Gastroesophageal sphincter (tissue), 4 donors: ENCODE data around the gene CCS. TPM values are rescaled to one million over a fixed set of nuclear protein-coding genes. Genes with fewer than 3 reads are reported as not detected.

Experiments
- ATAC-seq: fragments of 150-250 bp; one replicate; pipeline ENCODE4 v1.9.1; 2016; ENCODE audit warnings: mild to moderate bottlenecking, moderate library complexity
- H3K27ac ChIP-seq, 4 donors: fragments of 200-600 bp; sonication (generic) in 3 of 4; 1 replicate in 3 of 4; 2 replicates in 1 of 4; pipeline ENCODE4 v1.5.1; 2016 to 2019
- H3K27me3 ChIP-seq: fragments of 200-600 bp; sonication (generic); one replicate; pipeline ENCODE4 v1.5.1; 2019
- H3K36me3 ChIP-seq, 2 donors: fragments of 200-600 bp; sonication (generic); one replicate each; pipeline ENCODE4 v1.5.1; 2019; ENCODE audit warnings: control low read depth in 1 of 2
- H3K4me1 ChIP-seq, 3 donors: fragments of 200-600 bp; sonication (generic); 1 replicate in 2 of 3; 2 replicates in 1 of 3; pipeline ENCODE4 v1.5.1; 2016 to 2019; ENCODE audit warnings: control low read depth in 2 of 3
- H3K4me3 ChIP-seq, 2 donors: fragments of 200-600 bp; sonication (generic); one replicate each; pipeline ENCODE4 v1.5.1; 2019; ENCODE audit warnings: mild to moderate bottlenecking in 1 of 2, moderate library complexity in 1 of 2
- H3K9me3 ChIP-seq, 3 donors: fragments of 200-600 bp; sonication (generic); one replicate each; pipeline ENCODE4 v1.5.1; 2017 to 2019; ENCODE audit warnings: control low read depth in 2 of 3
- EP300 ChIP-seq: sonication (generic); formaldehyde crosslinking; IDR thresholded peaks from one replicate; pipeline ENCODE4 v1.6.1; 2017; ENCODE audit warnings: antibody characterized with exemption, mild to moderate bottlenecking
- POLR2A ChIP-seq, 2 donors: fragments of 450-650 bp; IDR thresholded peaks; one replicate each; pipeline ENCODE4 v1.6.1; 2017; ENCODE audit warnings: antibody characterized with exemption in 2 of 2, mild to moderate bottlenecking in 2 of 2, moderate library complexity in 1 of 2
- POLR2AphosphoS5 ChIP-seq: sonication (generic); formaldehyde crosslinking; IDR thresholded peaks from one replicate; pipeline ENCODE4 v1.6.1; 2017; ENCODE audit warnings: antibody characterized with exemption
- WGBS, 2 donors: methylation state at CpG; one replicate each; pipeline ENCODE4 v1.1.5; 2018; ENCODE audit warnings: low coverage in 1 of 2; 5-methylcytosine and 5-hydroxymethylcytosine counted together
- total RNA-seq, 4 donors: library from RNA; depleted of rRNA; stranded (reverse); fragments of >200 nt; gene quantifications; one replicate each; pipeline ENCODE4 v1.1.0, GENCODE V29; 2016
- TF ChIP-seq, protein P1 (sequence below), 4 experiments: fragments of 200-600 bp in 2 of 4; fragments of 450-650 bp in 2 of 4; sonication (generic) in 1 of 4; IDR thresholded peaks; one replicate each; pipeline ENCODE4 v1.5.1; 2017 to 2019; ENCODE audit warnings: antibody characterized with exemption in 4 of 4, mild to moderate bottlenecking in 2 of 4, moderate library complexity in 2 of 4

CCS gene
- total RNA-seq, 4 donors from 2014 or later = 28.1 to 41.7 (median 33.9) TPM

DNA sequence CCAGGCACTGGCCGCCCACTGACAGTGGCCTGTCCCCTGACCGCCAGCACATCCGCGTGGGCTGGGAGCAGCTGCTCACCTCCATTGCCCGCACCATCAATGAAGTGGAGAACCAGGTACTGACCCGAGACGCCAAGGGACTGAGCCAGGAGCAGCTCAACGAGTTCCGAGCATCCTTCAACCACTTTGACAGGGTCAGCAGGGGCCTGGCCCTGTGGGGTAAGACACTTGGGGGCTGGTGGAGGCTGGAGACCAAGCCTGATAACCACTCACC, 31.1 kb upstream of the CCS start:
- Histone ChIP-seq H3K4me3 (no peak overlapping the region), H3K9me3 (no peaks in the 10 kb centered on the region), H3K27me3 (peaks cover 9% of the 10 kb centered on the region), H3K27ac (no peak overlapping the region), H3K36me3 (peaks cover 0 to 42% of the 10 kb centered on the region in 2 donors), H3K4me1 (peaks cover 0 to 15% (median 6%) of the 10 kb centered on the region in 3 donors)
- TF ChIP-seq POLR2A (IDR thresholded peaks at IDR 0.05) (no peak), POLR2AphosphoS5 (no peak), EP300 (no peak)
- TF ChIP-seq, protein P1, sequence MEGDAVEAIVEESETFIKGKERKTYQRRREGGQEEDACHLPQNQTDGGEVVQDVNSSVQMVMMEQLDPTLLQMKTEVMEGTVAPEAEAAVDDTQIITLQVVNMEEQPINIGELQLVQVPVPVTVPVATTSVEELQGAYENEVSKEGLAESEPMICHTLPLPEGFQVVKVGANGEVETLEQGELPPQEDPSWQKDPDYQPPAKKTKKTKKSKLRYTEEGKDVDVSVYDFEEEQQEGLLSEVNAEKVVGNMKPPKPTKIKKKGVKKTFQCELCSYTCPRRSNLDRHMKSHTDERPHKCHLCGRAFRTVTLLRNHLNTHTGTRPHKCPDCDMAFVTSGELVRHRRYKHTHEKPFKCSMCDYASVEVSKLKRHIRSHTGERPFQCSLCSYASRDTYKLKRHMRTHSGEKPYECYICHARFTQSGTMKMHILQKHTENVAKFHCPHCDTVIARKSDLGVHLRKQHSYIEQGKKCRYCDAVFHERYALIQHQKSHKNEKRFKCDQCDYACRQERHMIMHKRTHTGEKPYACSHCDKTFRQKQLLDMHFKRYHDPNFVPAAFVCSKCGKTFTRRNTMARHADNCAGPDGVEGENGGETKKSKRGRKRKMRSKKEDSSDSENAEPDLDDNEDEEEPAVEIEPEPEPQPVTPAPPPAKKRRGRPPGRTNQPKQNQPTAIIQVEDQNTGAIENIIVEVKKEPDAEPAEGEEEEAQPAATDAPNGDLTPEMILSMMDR (IDR thresholded peaks at IDR 0.05) = no peak
- 100% methylated on average over 2 of the region's 9 CpGs; no CpG with 5 or more reads in 1 of the 2 donors for WGBS, 2 donors
- no peak for ATAC-seq

- Histone ChIP-seq H3K4me3 (no peak overlapping the region), H3K4me1 (peaks cover 0 to 18% (median 6%) of the 10 kb centered on the region in 3 donors), H3K9me3 (no peaks in the 10 kb centered on the region), H3K27ac (no peak overlapping the region), H3K36me3 (peaks cover 0 to 45% of the 10 kb centered on the region in 2 donors), H3K27me3 (peaks cover 6% of the 10 kb centered on the region)
- WGBS, 2 donors = 75 to 80% methylated on average over 1 to 2 of the region's 2 CpGs
- no peak for TF ChIP-seq POLR2A (IDR thresholded peaks at IDR 0.05)
- TF ChIP-seq EP300 = no peak
- TF ChIP-seq, protein P1 (IDR thresholded peaks at IDR 0.05) = no peak
- no peak for TF ChIP-seq POLR2AphosphoS5
- no peak for ATAC-seq
Measured at GRCh38 chr11:66562275-66562674, 30.7 kb upstream of the CCS start.

GRCh38 chr11:66562907-66563583, 29.9 kb upstream of the CCS start:
- no peaks in the 10 kb centered on the region for H3K27me3 ChIP-seq
- H3K27ac ChIP-seq = no peak overlapping the region
- peaks cover 0 to 46% of the 10 kb centered on the region in 2 donors for H3K36me3 ChIP-seq
- H3K4me3 ChIP-seq = no peak overlapping the region
- H3K9me3 ChIP-seq = no peaks in the 10 kb centered on the region
- peaks cover 0 to 26% (median 11%) of the 10 kb centered on the region in 3 donors for H3K4me1 ChIP-seq
- TF ChIP-seq, protein P1 (IDR thresholded peaks at IDR 0.05) = no peak
- TF ChIP-seq POLR2AphosphoS5 (no peak), EP300 (no peak), POLR2A (IDR thresholded peaks at IDR 0.05) (no peak)
- no peak for ATAC-seq
- 73 to 88% methylated on average over 5 of the region's 20 CpGs for WGBS, 2 donors

- no peak for ATAC-seq
- no peak overlapping the region for H3K27ac ChIP-seq
- H3K4me1 ChIP-seq = peaks cover 0 to 28% (median 11%) of the 10 kb centered on the region in 3 donors
- TF ChIP-seq POLR2A (IDR thresholded peaks at IDR 0.05) (no peak), EP300 (no peak), POLR2AphosphoS5 (no peak)
- TF ChIP-seq, protein P1 (IDR thresholded peaks at IDR 0.05) = no peak
- H3K9me3 ChIP-seq = no peaks in the 10 kb centered on the region
- H3K27me3 ChIP-seq = no peaks in the 10 kb centered on the region
- H3K36me3 ChIP-seq = peaks cover 0 to 46% of the 10 kb centered on the region in 2 donors
- no peak overlapping the region for H3K4me3 ChIP-seq
- WGBS, 2 donors = 81 to 100% methylated on average over 2 to 6 of the region's 10 CpGs
Measured at GRCh38 chr11:66563832-66564231, 29.2 kb upstream of the CCS start.

- H3K4me3 ChIP-seq = no peak overlapping the region
- no peaks in the 10 kb centered on the region for H3K9me3 ChIP-seq
- TF ChIP-seq POLR2A (IDR thresholded peaks at IDR 0.05) (no peak), EP300 (no peak), POLR2AphosphoS5 (no peak)
- TF ChIP-seq, protein P1 (IDR thresholded peaks at IDR 0.05) = no peak
- peaks cover 0 to 25% (median 9%) of the 10 kb centered on the region in 3 donors for H3K4me1 ChIP-seq
- H3K27ac ChIP-seq = no peak overlapping the region
- no peak for ATAC-seq
- 81% methylated on average over 8 of the region's 14 CpGs; no CpG with 5 or more reads in 1 of the 2 donors for WGBS, 2 donors
- no peaks in the 10 kb centered on the region for H3K27me3 ChIP-seq
- peaks cover 0 to 46% of the 10 kb centered on the region in 2 donors for H3K36me3 ChIP-seq
Measured at GRCh38 chr11:66564538-66564937, 28.4 kb upstream of the CCS start.
